ENCODE data around the gene RSBN1L. TPM values are rescaled to one million over a fixed set of nuclear protein-coding genes. Genes with fewer than 3 reads are reported as not detected.

RSBN1L gene
- total RNA-seq, 1 experiment from 2014 or later: 15.5 TPM

GRCh38 chr7:77791956-77792355, 95.7 kb downstream of the RSBN1L start:
- H3K79me2 ChIP-seq (ENCODE audit: insufficient read depth, low read length): peaks cover 22% of the 10 kb centered on the region
- RAD21 ChIA-PET (ENCODE audit: low non-redundant PET in 1 of 2, low total read pairs in 2 of 2, uncharacterized antibody in 2 of 2, unreplicated experiment in 2 of 2): no interaction called here
- intact Hi-C loops (cut with micrococcal nuclease): no loop called here
- no peak overlapping the region for H3K4me3 ChIP-seq (replicated peaks in 1 of 2; ENCODE audit: low read depth in 1 of 2, low read length in 2 of 2)
- TF ChIP-seq REST (IDR thresholded peaks at IDR 0.05; ENCODE audit: low read depth): no peak
- TF ChIP-seq SRF (IDR thresholded peaks at IDR 0.05; ENCODE audit: low read depth): no peak
- TF ChIP-seq POLR2A (IDR thresholded peaks at IDR 0.05; ENCODE audit: borderline replicate concordance, extremely low read depth, insufficient read depth, insufficient read length): no peak
- TF ChIP-seq ZNF274 (IDR thresholded peaks at IDR 0.05; ENCODE audit: low read depth, low read length): no peak
- no peak for TF ChIP-seq ZFX (IDR thresholded peaks at IDR 0.05)
- TF ChIP-seq CEBPB (IDR thresholded peaks at IDR 0.05; ENCODE audit: low read depth): no peak
- no peak for TF ChIP-seq TCF7L2 (IDR thresholded peaks at IDR 0.05; ENCODE audit: borderline replicate concordance, extremely low read depth, insufficient read depth, insufficient read length)
- TF ChIP-seq EZH2phosphoT487 (IDR thresholded peaks at IDR 0.05; ENCODE audit: borderline replicate concordance): no peak
- no peak for TF ChIP-seq CTCF (IDR thresholded peaks at IDR 0.05 in 2 of 3, conservative IDR thresholded peaks at IDR 0.05 in 1 of 3; ENCODE audit: borderline replicate concordance in 1 of 3, insufficient read depth in 1 of 3, low read depth in 2 of 3, low read length in 2 of 3)
- TF ChIP-seq SIN3A (IDR thresholded peaks at IDR 0.05; ENCODE audit: low read depth): no peak
- TF ChIP-seq SP1 (IDR thresholded peaks at IDR 0.05; ENCODE audit: low read depth): no peak
- no peak for TF ChIP-seq EZH2 (IDR thresholded peaks at IDR 0.05)
- no peak for TF ChIP-seq CBX3 (IDR thresholded peaks at IDR 0.05; ENCODE audit: low read depth)
- TF ChIP-seq YY1 (IDR thresholded peaks at IDR 0.05; ENCODE audit: extremely low read depth, insufficient replicate concordance, low read depth, low read length): no peak
- no peak for TF ChIP-seq ATF3 (IDR thresholded peaks at IDR 0.05)
- TF ChIP-seq RAD21 (IDR thresholded peaks at IDR 0.05; ENCODE audit: low read depth): no peak
- no peak for TF ChIP-seq EGR1 (IDR thresholded peaks at IDR 0.05; ENCODE audit: low read depth)
- TF ChIP-seq ZBTB33 (IDR thresholded peaks at IDR 0.05; ENCODE audit: extremely low read depth, insufficient replicate concordance, low read length): no peak
- no peaks in the 10 kb centered on the region for H4K20me1 ChIP-seq (ENCODE audit: insufficient read depth)
- CTCF ChIA-PET: no interaction called here
- DNase-seq (ENCODE audit: low read depth, low spot score): no peak
- peaks cover 0 to 5% of the 10 kb centered on the region in 2 experiments; a peak in 1 of 4 replicates for H3K4me1 ChIP-seq (ENCODE audit: control insufficient read depth in 1 of 2, insufficient read depth in 2 of 2, low read length in 2 of 2)
- H3K4me2 ChIP-seq (ENCODE audit: low read length): no peak overlapping the region
- no peak for ATAC-seq
- no peak overlapping the region for H2AFZ ChIP-seq (ENCODE audit: low read depth, low read length, poor library complexity, severe bottlenecking)
- BruUV-seq (replicated peaks): no TSS peak
- H3K9me2 ChIP-seq (ENCODE audit: insufficient read depth): no peaks in the 10 kb centered on the region
- H3K27ac ChIP-seq (ENCODE audit: low read depth, low read length): no peak overlapping the region
- H3K36me3 ChIP-seq (ENCODE audit: control insufficient read depth in 1 of 2, insufficient read depth in 2 of 2, low read length in 2 of 2): 0 out of 4 replicates have a peak, but pooled peaks cover 0 to 4% of the 10 kb centered on the region in 2 experiments
- POLR2A ChIA-PET: no interaction called here
- no peaks in the 10 kb centered on the region for H3K27me3 ChIP-seq (ENCODE audit: insufficient read depth, low read length)
- no peak overlapping the region for H3K9ac ChIP-seq (ENCODE audit: low read length)
- H3K9me3 ChIP-seq (ENCODE audit: control insufficient read depth in 1 of 2, insufficient read depth in 1 of 2, low read depth in 1 of 2, low read length in 2 of 2): no peaks in the 10 kb centered on the region

Data from HCT116 (cell line).